Measurements from ENCODE around the gene DOLK.

Gene DOLK

GRCh38 chr9:128940946-128941755 is 6.3 kb downstream of the DOLK start:
- no peak for TF ChIP-seq ZFX (IDR thresholded peaks at IDR 0.05; ENCODE audit: borderline replicate concordance)
- TF ChIP-seq CTCF (IDR thresholded peaks at IDR 0.05) = no peak
- no peak overlapping the region for H3K27ac ChIP-seq

GRCh38 chr9:128940271-128940921 is 7.0 kb downstream of the DOLK start:
- TF ChIP-seq CTCF (IDR thresholded peaks at IDR 0.05) = no peak
- no peak for TF ChIP-seq ZFX (IDR thresholded peaks at IDR 0.05; ENCODE audit: borderline replicate concordance)

GRCh38 chr9:128937310-128938165 is 9.9 kb downstream of the DOLK start:
- TF ChIP-seq ZFX (IDR thresholded peaks at IDR 0.05; ENCODE audit: borderline replicate concordance) (no peak), CTCF (IDR thresholded peaks at IDR 0.05) (no peak)
- no peak overlapping the region for H3K27ac ChIP-seq

More at GRCh38 chr9:128940271-128940921, 7.0 kb downstream of the DOLK start:
- H3K27ac ChIP-seq = no peak overlapping the region

- no peak for TF ChIP-seq ZFX (IDR thresholded peaks at IDR 0.05; ENCODE audit: borderline replicate concordance)
- H3K27ac ChIP-seq = no peak overlapping the region
Measured at GRCh38 chr9:128936171-128936865, 11.1 kb downstream of the DOLK start.

- H3K27ac ChIP-seq = no peak overlapping the region
- TF ChIP-seq ZFX (IDR thresholded peaks at IDR 0.05; ENCODE audit: borderline replicate concordance) (no peak), CTCF (IDR thresholded peaks at IDR 0.05) (no peak)
Measured at GRCh38 chr9:128933731-128934130, 13.7 kb downstream of the DOLK start.

GRCh38 chr9:128929560-128929959 is 17.8 kb downstream of the DOLK start:
- TF ChIP-seq CTCF (IDR thresholded peaks at IDR 0.05) = no peak
- TF ChIP-seq ZFX (IDR thresholded peaks at IDR 0.05; ENCODE audit: borderline replicate concordance) = no peak
- no peak overlapping the region for H3K27ac ChIP-seq

GRCh38 chr9:128928624-128929023 is 18.8 kb downstream of the DOLK start:
- H3K27ac ChIP-seq = peak overlapping the region; percentile 46
- TF ChIP-seq CTCF (IDR thresholded peaks at IDR 0.05) (no peak), ZFX (IDR thresholded peaks at IDR 0.05; ENCODE audit: borderline replicate concordance) (no peak)

Data from 22Rv1 (cell line).